Neural cell (in vitro differentiated cells): ENCODE data around the gene SRRM5. TPM values are rescaled to one million over a fixed set of nuclear protein-coding genes. Genes with fewer than 3 reads are reported as not detected.

Source experiments
- H2AFZ ChIP-seq: fragments of 200-600, 300-800 bp; sonication (generic), shearing (Covaris generic); 2 replicates; pipeline ENCODE4 v1.6.0; 2014; ENCODE audit warnings: low read depth, mild to moderate bottlenecking, antibody characterized with exemption, low read length, moderate library complexity
- H3F3A ChIP-seq: fragments of 200-600 bp; shearing (Covaris generic); 2 replicates; pipeline ENCODE4 v1.6.1; 2016; ENCODE audit warnings: mild to moderate bottlenecking, moderate library complexity, mixed read lengths, antibody characterized with exemption, low read length; ENCODE audit not compliant: insufficient read depth, poor library complexity, severe bottlenecking
- H3K27ac ChIP-seq: fragments of 200-600, 300-800 bp; sonication (generic), shearing (Covaris generic); 2 replicates; pipeline ENCODE4 v1.5.1; 2014; ENCODE audit warnings: mild to moderate bottlenecking, low read length, moderate library complexity
- H3K27me3 ChIP-seq: fragments of 300-800, 200-600 bp; sonication (generic), shearing (Covaris generic); 2 replicates; pipeline ENCODE4 v1.6.0; 2014; ENCODE audit warnings: mild to moderate bottlenecking, low read depth, low read length, moderate library complexity; ENCODE audit not compliant: insufficient read depth
- H3K36me3 ChIP-seq: fragments of 300-800, 200-600 bp; sonication (generic), shearing (Covaris generic); 2 replicates; pipeline ENCODE4 v1.5.1; 2014; ENCODE audit warnings: mild to moderate bottlenecking, antibody characterized with exemption, low read length, moderate library complexity; ENCODE audit not compliant: insufficient read depth
- H3K4me2 ChIP-seq: fragments of 300-800, 200-600 bp; sonication (generic), shearing (Covaris generic); 2 replicates; pipeline ENCODE4 v1.6.0; 2014; ENCODE audit warnings: mild to moderate bottlenecking, low read length
- H3K4me3 ChIP-seq: fragments of 300-800, 200-600 bp; sonication (generic), shearing (Covaris generic); 2 replicates; pipeline ENCODE4 v1.5.1; 2014; ENCODE audit warnings: mild to moderate bottlenecking, low read length, moderate library complexity
- H3K79me2 ChIP-seq: fragments of 200-600 bp; shearing (Covaris generic); replicated peaks from 2 replicates; pipeline ENCODE4 v1.6.0; 2014; ENCODE audit warnings: mild to moderate bottlenecking, low read length, moderate library complexity; ENCODE audit not compliant: insufficient read depth
- H3K9ac ChIP-seq: fragments of 300-800, 200-600 bp; sonication (generic), shearing (Covaris generic); 2 replicates; pipeline ENCODE4 v1.6.1; 2016; ENCODE audit warnings: mild to moderate bottlenecking, low read length, mixed read lengths
- H3K9me2 ChIP-seq: fragments of 200-600 bp; shearing (Covaris generic); 2 replicates; pipeline ENCODE4 v1.6.1; 2016; ENCODE audit warnings: mild to moderate bottlenecking, low read length, mixed read lengths; ENCODE audit not compliant: insufficient read depth
- H3K9me3 ChIP-seq: fragments of 200-600, 300-800 bp; sonication (generic), shearing (Covaris generic); 2 replicates; pipeline ENCODE4 v1.6.1; 2016; ENCODE audit warnings: mild to moderate bottlenecking, mixed run types, low read length, moderate library complexity, mixed read lengths
- H4K20me1 ChIP-seq: fragments of 200-600 bp; shearing (Covaris generic); 2 replicates; pipeline ENCODE4 v1.6.1; 2016; ENCODE audit warnings: mild to moderate bottlenecking, mixed run types; ENCODE audit not compliant: insufficient read depth
- EP300 ChIP-seq: fragments of 450-650 bp; conservative IDR thresholded peaks from 2 replicates; pipeline ENCODE4 v1.6.1; 2014; ENCODE audit warnings: antibody characterized with exemption, mild to moderate bottlenecking, moderate library complexity; ENCODE audit not compliant: poor library complexity, severe bottlenecking
- EZH2 ChIP-seq: fragments of 200-600, 300-800 bp; shearing (Covaris generic), sonication (generic); IDR thresholded peaks from 2 replicates; pipeline ENCODE4 v1.6.1; 2014; ENCODE audit warnings: antibody characterized with exemption, low read length, borderline replicate concordance, mild to moderate bottlenecking; ENCODE audit not compliant: insufficient read depth, poor library complexity, severe bottlenecking
- MXI1 ChIP-seq: fragments of 450-650 bp; conservative IDR thresholded peaks from 2 replicates; pipeline ENCODE4 v1.6.1; 2014; ENCODE audit warnings: antibody characterized with exemption, mild to moderate bottlenecking; ENCODE audit not compliant: poor library complexity, severe bottlenecking
- POLR2AphosphoS5 ChIP-seq: IDR thresholded peaks from 2 replicates; pipeline ENCODE4 v1.6.1; 2012
- RAD21 ChIP-seq: fragments of 450-650 bp; conservative IDR thresholded peaks from 2 replicates; pipeline ENCODE4 v1.6.1; 2014; ENCODE audit warnings: antibody characterized with exemption, mild to moderate bottlenecking, moderate library complexity
- SMC3 ChIP-seq: fragments of 450-650 bp; conservative IDR thresholded peaks from 2 replicates; pipeline ENCODE4 v1.6.1; 2014; ENCODE audit warnings: antibody characterized with exemption, mild to moderate bottlenecking, moderate library complexity; ENCODE audit not compliant: poor library complexity
- TAF1 ChIP-seq: IDR thresholded peaks from 2 replicates; pipeline ENCODE4 v1.6.1; 2012; ENCODE audit warnings: low read depth
- polyA plus RNA-seq: library from polyadenylated mRNA; depleted of rRNA; stranded (reverse); fragments of >200 nt; gene quantifications from 2 replicates; pipeline ENCODE4 v1.2.3, GENCODE V29; 2014
- TF ChIP-seq, protein P1 (sequence below): fragments of 450-650 bp; IDR thresholded peaks from 2 replicates; pipeline ENCODE4 v1.5.1; 2014; ENCODE audit warnings: antibody characterized with exemption, mild to moderate bottlenecking, moderate library complexity; ENCODE audit not compliant: poor library complexity, severe bottlenecking
- TF ChIP-seq, protein P2 (sequence below): IDR thresholded peaks from 2 replicates; pipeline ENCODE4 v1.6.1; 2012; ENCODE audit warnings: borderline replicate concordance

The SRRM5 gene
- polyA plus RNA-seq, 1 donor from 2014 or later, result not detected

DNA sequence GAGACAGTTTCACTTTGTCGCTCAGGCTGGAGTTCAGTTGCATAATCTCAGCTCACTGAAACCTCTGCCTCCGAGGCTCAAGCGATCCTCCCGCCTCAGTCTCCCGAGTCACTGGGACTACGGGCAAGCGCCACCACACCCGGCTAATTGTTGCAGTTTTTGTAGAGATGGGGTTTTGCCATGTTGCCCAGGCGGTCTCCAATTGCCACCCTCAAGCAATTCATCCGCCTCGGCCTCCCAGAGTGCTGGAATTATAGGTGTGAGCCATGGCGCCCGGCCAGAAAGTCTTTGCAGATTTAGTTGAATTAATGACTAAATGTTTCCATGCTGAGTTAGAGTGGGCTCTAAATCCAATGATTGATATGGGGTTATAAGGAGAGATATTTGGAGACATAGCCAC is 32.3 kb downstream of the SRRM5 start:
- H2AFZ ChIP-seq, result no peak overlapping the region
- no peaks in the 10 kb centered on the region for H3K9me3 ChIP-seq
- no peak overlapping the region for H3K4me2 ChIP-seq
- H3K9me2 ChIP-seq, result no peaks in the 10 kb centered on the region
- H3F3A ChIP-seq, result no peaks in the 10 kb centered on the region
- H3K27ac ChIP-seq, result no peak overlapping the region
- no peaks in the 10 kb centered on the region for H4K20me1 ChIP-seq
- no peak overlapping the region for H3K4me3 ChIP-seq
- H3K27me3 ChIP-seq, result no peaks in the 10 kb centered on the region
- no peaks in the 10 kb centered on the region for H3K36me3 ChIP-seq
- no peak overlapping the region for H3K9ac ChIP-seq
- peaks cover 10% of the 10 kb centered on the region for H3K79me2 ChIP-seq
- TF ChIP-seq EZH2, result no peak
- TF ChIP-seq, protein P1, sequence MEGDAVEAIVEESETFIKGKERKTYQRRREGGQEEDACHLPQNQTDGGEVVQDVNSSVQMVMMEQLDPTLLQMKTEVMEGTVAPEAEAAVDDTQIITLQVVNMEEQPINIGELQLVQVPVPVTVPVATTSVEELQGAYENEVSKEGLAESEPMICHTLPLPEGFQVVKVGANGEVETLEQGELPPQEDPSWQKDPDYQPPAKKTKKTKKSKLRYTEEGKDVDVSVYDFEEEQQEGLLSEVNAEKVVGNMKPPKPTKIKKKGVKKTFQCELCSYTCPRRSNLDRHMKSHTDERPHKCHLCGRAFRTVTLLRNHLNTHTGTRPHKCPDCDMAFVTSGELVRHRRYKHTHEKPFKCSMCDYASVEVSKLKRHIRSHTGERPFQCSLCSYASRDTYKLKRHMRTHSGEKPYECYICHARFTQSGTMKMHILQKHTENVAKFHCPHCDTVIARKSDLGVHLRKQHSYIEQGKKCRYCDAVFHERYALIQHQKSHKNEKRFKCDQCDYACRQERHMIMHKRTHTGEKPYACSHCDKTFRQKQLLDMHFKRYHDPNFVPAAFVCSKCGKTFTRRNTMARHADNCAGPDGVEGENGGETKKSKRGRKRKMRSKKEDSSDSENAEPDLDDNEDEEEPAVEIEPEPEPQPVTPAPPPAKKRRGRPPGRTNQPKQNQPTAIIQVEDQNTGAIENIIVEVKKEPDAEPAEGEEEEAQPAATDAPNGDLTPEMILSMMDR, result no peak

DNA sequence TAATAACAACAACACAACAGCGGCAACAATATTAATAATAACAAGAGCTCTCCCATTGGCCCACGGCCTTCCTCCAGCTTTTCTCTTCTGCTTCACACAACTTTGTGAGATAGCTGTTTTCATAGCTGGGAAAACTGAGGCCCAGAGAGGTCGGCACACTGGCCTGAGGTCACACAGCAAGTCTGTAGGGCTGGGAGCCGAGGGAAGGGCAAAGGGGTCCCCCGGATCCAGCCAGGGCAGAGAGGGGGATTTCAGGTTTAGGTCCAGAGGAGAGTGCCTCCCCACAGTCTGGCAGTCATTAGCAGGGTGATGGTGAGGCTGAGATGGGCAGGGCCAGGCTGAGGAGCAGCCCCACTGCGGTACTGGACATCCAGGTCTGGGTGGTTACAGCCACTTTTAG is 36.7 kb downstream of the SRRM5 start:
- Histone ChIP-seq H3K4me3 (no peak overlapping the region), H3K4me2 (no peak overlapping the region), H3K9me3 (no peaks in the 10 kb centered on the region), H3K9ac (no peak overlapping the region), H3K27me3 (no peaks in the 10 kb centered on the region), H4K20me1 (no peaks in the 10 kb centered on the region), H3F3A (no peaks in the 10 kb centered on the region), H3K79me2 (no peaks in the 10 kb centered on the region), H3K36me3 (no peaks in the 10 kb centered on the region), H3K9me2 (no peaks in the 10 kb centered on the region), H2AFZ (no peak overlapping the region), H3K27ac (no peak overlapping the region)
- no peak for TF ChIP-seq EZH2
- no peak for TF ChIP-seq POLR2AphosphoS5
- TF ChIP-seq MXI1, result no peak
- TF ChIP-seq RAD21, result no peak
- TF ChIP-seq TAF1, result no peak
- no peak for TF ChIP-seq SMC3
- TF ChIP-seq, protein P2, sequence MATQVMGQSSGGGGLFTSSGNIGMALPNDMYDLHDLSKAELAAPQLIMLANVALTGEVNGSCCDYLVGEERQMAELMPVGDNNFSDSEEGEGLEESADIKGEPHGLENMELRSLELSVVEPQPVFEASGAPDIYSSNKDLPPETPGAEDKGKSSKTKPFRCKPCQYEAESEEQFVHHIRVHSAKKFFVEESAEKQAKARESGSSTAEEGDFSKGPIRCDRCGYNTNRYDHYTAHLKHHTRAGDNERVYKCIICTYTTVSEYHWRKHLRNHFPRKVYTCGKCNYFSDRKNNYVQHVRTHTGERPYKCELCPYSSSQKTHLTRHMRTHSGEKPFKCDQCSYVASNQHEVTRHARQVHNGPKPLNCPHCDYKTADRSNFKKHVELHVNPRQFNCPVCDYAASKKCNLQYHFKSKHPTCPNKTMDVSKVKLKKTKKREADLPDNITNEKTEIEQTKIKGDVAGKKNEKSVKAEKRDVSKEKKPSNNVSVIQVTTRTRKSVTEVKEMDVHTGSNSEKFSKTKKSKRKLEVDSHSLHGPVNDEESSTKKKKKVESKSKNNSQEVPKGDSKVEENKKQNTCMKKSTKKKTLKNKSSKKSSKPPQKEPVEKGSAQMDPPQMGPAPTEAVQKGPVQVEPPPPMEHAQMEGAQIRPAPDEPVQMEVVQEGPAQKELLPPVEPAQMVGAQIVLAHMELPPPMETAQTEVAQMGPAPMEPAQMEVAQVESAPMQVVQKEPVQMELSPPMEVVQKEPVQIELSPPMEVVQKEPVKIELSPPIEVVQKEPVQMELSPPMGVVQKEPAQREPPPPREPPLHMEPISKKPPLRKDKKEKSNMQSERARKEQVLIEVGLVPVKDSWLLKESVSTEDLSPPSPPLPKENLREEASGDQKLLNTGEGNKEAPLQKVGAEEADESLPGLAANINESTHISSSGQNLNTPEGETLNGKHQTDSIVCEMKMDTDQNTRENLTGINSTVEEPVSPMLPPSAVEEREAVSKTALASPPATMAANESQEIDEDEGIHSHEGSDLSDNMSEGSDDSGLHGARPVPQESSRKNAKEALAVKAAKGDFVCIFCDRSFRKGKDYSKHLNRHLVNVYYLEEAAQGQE, result no peak
- TF ChIP-seq, protein P1, result no peak
- no peak for TF ChIP-seq EP300
